Measurements from ENCODE around the gene SYT14. TPM values are rescaled to one million over a fixed set of nuclear protein-coding genes. Genes with fewer than 3 reads are reported as not detected.

The SYT14 gene
- total RNA-seq, 1 donor from 2014 or later = 0.20 TPM

- DNase-seq (ENCODE audit: low read depth, low spot score) = no peak
These were observed 262.2 kb downstream of the SYT14 start for GRCh38 chr1:210200124-210200736.

GRCh38 chr1:210201681-210202080 lies 263.7 kb downstream of the SYT14 start:
- DNase-seq (ENCODE audit: low read depth, low spot score) = no peak

- no peak for DNase-seq (ENCODE audit: low read depth, low spot score)
These were observed 269.8 kb downstream of the SYT14 start for GRCh38 chr1:210207597-210208450.

GRCh38 chr1:210213335-210213734 lies 275.3 kb downstream of the SYT14 start:
- no peak for DNase-seq (ENCODE audit: low read depth, low spot score)

GRCh38 chr1:210214573-210215409 lies 276.8 kb downstream of the SYT14 start:
- DNase-seq (ENCODE audit: low read depth, low spot score) = no peak

GRCh38 chr1:210217482-210217881 lies 279.5 kb downstream of the SYT14 start:
- DNase-seq (ENCODE audit: low read depth, low spot score) = no peak

- DNase-seq (ENCODE audit: low read depth, low spot score) = no peak
These were observed 280.0 kb downstream of the SYT14 start for GRCh38 chr1:210218047-210218446.

Other genes starting within 250 kb of the SYT14 start
- gene HSD11B1, start 233.4 kb upstream of the SYT14 start, total RNA-seq = 0.07 TPM in 1 of 2 replicates, not detected in the other
- gene TRAF3IP3, start 182.2 kb upstream of the SYT14 start, total RNA-seq = not detected in 2 replicates
- gene C1orf74, start 153.7 kb upstream of the SYT14 start, total RNA-seq = 2.7 and 4.0 TPM in 2 replicates
- gene IRF6, start 132.1 kb upstream of the SYT14 start, total RNA-seq = 18.4 and 24.3 TPM in 2 replicates
- gene UTP25, start 110.2 kb upstream of the SYT14 start, total RNA-seq = 5.6 and 9.2 TPM in 2 replicates